Measurements from ENCODE around the gene PLA2G4E. TPM values are rescaled to one million over a fixed set of nuclear protein-coding genes. Genes with fewer than 3 reads are reported as not detected.

PLA2G4E gene, protein sequence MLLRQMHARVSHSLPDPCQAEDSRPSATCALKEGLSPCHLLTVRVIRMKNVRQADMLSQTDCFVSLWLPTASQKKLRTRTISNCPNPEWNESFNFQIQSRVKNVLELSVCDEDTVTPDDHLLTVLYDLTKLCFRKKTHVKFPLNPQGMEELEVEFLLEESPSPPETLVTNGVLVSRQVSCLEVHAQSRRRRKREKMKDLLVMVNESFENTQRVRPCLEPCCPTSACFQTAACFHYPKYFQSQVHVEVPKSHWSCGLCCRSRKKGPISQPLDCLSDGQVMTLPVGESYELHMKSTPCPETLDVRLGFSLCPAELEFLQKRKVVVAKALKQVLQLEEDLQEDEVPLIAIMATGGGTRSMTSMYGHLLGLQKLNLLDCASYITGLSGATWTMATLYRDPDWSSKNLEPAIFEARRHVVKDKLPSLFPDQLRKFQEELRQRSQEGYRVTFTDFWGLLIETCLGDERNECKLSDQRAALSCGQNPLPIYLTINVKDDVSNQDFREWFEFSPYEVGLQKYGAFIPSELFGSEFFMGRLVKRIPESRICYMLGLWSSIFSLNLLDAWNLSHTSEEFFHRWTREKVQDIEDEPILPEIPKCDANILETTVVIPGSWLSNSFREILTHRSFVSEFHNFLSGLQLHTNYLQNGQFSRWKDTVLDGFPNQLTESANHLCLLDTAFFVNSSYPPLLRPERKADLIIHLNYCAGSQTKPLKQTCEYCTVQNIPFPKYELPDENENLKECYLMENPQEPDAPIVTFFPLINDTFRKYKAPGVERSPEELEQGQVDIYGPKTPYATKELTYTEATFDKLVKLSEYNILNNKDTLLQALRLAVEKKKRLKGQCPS
- total RNA-seq, result 0.08 TPM
- long read RNA-seq, result 0 reads

GRCh38 chr15:42020713-42021273 is at the start of gene PLA2G4E:
Gene PLA2G4E, minus strand, starts transcription at chr15:42021042. Its CDS starts 12 bp downstream, at chr15:42021030.
- intact Hi-C loops (cut with DNase I), result no loop called here
- no peak for DNase-seq (ENCODE audit: low spot score)

DNA sequence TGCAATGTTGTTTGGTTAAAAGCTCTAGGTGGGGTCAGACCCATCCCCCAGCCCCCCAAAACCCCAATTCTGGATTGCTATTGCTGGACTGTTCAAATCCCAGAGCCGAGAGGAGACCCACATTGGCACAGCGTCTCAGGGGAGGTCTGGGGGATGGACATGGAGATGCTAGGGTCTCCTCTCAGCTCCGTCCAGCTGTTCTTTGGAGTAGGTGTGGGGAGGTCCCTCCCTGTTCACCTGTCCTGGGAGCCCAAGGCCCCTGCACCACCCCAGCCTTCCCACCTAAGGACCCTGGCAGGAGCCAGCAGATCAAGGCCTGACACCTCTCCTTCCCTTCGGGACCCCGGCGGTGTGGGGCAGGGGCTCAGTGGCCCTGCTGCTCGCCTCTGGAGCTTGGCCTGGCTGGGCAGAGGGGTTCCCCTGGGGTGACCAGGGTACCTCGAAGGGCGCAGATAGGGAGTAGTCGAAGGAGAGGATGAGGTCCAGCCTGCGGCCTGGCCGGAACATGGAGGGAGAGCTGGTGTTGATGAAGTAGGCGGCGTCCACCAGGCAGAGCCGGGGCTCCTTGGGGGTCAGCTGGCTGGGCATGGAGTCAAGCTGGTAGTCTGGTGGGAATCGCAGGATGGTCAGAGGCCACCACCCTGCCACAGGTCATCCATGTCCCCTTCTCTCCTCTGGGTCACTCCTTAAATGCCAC is 49.6 kb upstream of the PLA2G4E start:
- DNase-seq (ENCODE audit: low spot score), result peak; percentile 53
- intact Hi-C loops (cut with DNase I), result no loop called here

DNA sequence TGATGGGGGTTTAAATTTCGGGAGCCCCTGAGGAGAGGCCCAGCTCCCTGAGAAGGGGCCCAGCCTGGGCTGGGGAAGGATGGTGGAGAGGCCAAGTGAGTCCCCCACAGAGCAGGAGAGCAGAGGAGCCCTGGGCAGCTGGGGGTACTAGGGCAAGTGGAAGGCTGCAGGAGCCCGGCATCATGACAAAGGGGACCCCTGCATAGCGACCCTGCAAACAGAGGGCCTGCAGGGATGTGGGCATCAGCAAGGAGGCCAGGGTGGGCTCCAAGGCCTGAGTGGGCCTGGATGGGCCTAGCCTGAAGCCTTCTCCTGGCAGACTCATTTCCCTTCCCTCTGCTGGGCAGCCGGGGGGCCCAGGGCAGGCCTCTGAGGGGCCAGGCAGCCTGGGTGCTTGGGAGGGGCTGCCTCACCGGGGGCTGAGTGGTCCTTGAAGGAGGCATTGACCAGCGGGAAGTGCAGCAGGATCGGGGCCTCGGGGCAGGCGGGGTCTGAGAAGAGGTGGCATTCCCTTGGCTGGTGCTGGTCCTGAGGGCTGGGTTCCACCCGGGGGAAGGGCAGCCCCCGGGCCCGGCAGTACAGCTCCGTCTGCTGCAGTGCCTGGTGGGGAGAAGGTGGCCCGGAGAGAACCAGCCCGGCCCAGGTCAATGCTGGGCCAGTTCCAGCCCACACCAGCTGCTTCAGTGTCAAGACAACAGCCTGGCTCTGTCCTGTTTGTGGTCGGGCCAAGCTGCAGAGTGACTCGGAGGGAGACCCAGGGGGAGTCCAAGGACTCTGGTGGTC is 48.8 kb upstream of the PLA2G4E start:
- intact Hi-C loops (cut with DNase I), result loop anchor here (5.0 kb wide), 1 partner anchor 68 kb away; no protein-coding TSS in a partner anchor
- DNase-seq (ENCODE audit: low spot score), result peak; percentile 60

- intact Hi-C loops (cut with DNase I), result loop anchor here (5.0 kb wide), 1 partner anchor 68 kb away; no protein-coding TSS in a partner anchor
Observed at GRCh38 chr15:42069025-42069424, 48.2 kb upstream of the PLA2G4E start.

GRCh38 chr15:42068601-42069000 is 47.8 kb upstream of the PLA2G4E start:
- peak; percentile 77 for DNase-seq (ENCODE audit: low spot score)
- intact Hi-C loops (cut with DNase I), result loop anchor here (5.0 kb wide), 1 partner anchor 69 kb away; no protein-coding TSS in a partner anchor

More at GRCh38 chr15:42069025-42069424, 48.2 kb upstream of the PLA2G4E start:
- no peak for DNase-seq (ENCODE audit: low spot score)

DNA sequence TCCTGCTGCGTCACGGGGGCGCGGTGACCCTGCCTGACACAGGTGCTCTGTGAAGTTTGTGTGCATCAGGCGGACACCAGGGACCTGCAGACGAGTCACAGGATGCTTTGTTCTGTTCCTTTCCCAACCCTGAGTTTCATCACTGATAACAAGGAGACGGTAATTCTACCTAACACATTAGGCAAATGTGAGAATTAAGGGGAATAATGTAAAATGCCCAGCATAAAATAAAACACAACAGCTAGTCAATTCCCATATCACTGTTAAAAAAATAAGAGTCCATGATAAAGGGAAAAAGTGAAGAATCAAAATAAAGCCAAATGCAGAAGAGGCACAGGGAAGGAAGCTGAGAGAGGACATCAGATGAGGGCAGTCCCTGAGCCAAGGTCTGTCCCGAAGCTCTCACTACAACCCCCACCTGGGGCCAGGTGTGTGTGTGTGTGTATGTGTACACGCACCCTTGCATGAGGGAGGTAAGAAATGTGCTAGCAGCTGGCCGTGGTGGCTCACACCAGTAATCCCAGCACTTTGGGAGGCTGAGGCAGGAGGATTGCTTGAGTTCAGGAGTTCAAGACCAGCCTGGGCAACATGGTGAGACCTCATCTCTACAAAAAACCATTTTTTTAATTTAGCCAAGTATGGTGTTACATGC is 46.0 kb upstream of the PLA2G4E start:
- intact Hi-C loops (cut with DNase I), result loop anchor here (5.0 kb wide), 1 partner anchor 70 kb away; no protein-coding TSS in a partner anchor
- peak; percentile 33 for DNase-seq (ENCODE audit: low spot score)

DNA sequence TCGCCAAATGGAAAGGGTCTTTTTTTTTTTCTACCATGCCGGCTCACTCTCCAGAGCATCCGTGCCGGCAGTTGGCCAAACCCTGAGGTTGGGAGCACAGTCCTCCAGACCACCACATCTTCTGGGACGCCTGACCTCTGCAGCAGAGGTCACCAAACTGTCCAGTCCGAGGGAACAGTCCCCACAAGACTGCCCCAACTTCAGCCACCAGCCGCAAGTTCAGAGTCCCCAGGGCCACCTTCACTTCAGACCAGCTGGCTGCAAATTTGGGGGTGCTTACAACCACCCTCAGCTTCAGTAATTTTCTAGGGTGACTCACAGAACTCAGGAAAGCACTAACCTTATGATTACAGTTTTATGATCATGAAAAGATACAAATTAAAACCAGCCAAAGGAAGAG is 44.6 kb upstream of the PLA2G4E start:
- intact Hi-C loops (cut with DNase I), result loop anchor here (5.0 kb wide), 1 partner anchor 72 kb away; no protein-coding TSS in a partner anchor

GRCh38 chr15:42065033-42065432 is 44.2 kb upstream of the PLA2G4E start:
- intact Hi-C loops (cut with DNase I), result loop anchor here (5.0 kb wide), 1 partner anchor 72 kb away; no protein-coding TSS in a partner anchor
- DNase-seq (ENCODE audit: low spot score), result peak; percentile 56

More for the DNA sequence above, 44.6 kb upstream of the PLA2G4E start:
- peak; percentile 12 for DNase-seq (ENCODE audit: low spot score)

DNA sequence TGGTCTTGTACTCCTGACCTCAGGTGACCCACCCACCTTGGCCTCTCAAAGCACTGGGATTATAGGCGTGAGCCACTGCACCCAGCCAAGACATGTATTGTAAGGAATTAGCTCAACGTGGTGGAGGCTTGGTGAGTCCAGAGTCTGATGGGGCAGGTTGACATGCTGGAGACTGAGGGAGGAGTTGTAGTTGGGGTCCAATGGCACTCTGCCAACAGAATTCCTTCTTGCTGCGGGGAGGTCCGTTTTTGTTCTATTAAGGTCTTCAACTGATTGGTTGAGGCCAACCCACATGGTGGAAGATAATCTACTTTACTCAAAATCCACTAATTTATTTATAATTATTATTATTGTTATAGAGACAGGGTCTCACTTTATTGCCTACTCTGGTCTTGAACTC is 43.4 kb upstream of the PLA2G4E start:
- intact Hi-C loops (cut with DNase I), result no loop called here
- DNase-seq (ENCODE audit: low spot score), result peak; percentile 15

GRCh38 chr15:42063122-42063848 is 42.4 kb upstream of the PLA2G4E start:
- intact Hi-C loops (cut with DNase I), result no loop called here

DNA sequence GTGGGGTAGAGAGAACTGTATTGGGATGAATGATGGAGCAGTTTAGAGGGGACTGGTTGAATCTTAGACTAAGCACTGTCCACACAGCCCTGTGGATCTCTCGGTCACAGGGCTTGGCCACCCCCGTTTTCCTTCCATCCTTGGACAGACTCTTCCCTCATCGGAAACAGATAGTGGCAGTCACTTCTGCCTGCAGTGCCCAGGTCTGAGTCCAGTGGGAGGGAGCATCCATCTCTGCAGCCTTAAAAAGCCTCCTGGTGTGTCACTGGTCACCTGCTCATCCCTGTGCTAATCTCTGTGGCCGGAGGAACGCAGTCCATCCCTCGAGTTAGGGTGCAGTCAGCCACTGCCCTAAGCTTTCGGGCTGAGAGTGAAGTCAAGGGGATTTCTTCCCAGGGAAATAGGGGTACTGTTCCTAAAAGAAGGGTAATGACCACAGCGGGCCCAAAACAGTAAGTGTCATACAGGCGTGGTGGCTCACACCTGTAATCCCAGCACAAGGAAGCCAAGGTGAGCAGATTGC is 41.5 kb upstream of the PLA2G4E start:
- intact Hi-C loops (cut with DNase I), result no loop called here
- DNase-seq (ENCODE audit: low spot score), result peak; percentile 49

More at GRCh38 chr15:42063122-42063848, 42.4 kb upstream of the PLA2G4E start:
- DNase-seq (ENCODE audit: low spot score), result peak; percentile 68

DNA sequence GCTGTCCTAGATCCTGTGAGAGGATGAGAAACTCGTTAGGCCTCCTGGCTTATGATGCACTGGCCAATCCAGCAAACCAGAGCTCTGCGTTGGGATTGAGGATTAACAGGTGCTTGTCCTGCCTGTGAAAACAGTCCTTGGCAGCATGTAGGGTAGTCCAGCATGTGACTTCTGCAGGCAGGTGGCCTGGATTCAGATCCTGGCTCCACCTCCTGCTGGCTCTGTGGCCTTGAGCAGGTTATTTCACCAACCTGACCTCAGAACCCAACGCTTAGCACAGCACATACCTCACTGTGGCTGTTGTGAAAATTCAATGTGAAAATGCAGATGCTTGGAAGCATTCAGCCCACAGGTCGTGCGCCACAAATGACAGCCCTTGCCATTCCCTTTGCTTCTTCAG is 40.0 kb upstream of the PLA2G4E start:
- DNase-seq (ENCODE audit: low spot score), result peak; percentile 9
- intact Hi-C loops (cut with DNase I), result no loop called here

- DNase-seq (ENCODE audit: low spot score), result no peak
- intact Hi-C loops (cut with DNase I), result no loop called here
Observed at GRCh38 chr15:42060477-42060763, 39.6 kb upstream of the PLA2G4E start.

DNA sequence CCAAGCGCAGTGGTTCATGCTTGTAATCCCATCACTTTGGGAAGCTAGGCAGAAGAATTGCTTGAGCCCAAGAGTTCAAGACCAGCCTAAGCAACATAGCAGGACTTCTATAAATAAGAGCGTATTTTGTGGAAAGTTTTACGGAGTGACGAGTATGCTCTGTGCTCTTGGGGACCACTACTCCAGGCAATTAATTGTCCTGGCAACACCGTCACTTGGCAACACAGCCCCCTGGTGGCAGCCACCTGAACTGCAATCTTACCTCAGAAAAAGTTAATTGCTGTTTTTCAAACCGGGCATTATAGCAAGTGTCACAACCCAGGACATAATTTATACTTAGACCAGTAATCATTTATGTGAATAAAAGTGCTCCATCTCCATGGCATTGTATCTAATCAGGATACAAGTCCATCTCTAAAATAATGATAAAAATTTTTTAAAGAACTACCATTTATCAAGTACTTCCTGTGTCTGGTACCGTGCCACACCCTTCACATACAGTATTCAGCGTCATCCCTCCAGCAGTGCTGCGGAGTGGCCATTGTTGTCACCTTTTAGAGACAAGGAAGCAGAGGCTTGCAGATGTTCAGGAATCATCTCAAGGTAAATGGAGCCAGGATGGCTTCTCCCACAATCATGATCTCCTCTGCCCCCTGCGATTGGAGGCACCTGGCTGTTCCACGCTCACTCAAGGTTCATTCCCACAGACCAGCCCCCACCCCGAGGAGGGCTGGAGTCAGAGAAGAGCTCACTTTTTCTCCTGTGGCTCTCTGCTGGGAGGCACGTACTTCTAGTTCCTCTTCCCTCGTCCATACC is 39.0 kb upstream of the PLA2G4E start:
- intact Hi-C loops (cut with DNase I), result loop anchor here (5.0 to 10.0 kb wide), 2 partner anchors 165 to 233 kb away; partner anchors contain the start of genes JMJD7 and SPTBN5
- peak; percentile 79 for DNase-seq (ENCODE audit: low spot score)

DNA sequence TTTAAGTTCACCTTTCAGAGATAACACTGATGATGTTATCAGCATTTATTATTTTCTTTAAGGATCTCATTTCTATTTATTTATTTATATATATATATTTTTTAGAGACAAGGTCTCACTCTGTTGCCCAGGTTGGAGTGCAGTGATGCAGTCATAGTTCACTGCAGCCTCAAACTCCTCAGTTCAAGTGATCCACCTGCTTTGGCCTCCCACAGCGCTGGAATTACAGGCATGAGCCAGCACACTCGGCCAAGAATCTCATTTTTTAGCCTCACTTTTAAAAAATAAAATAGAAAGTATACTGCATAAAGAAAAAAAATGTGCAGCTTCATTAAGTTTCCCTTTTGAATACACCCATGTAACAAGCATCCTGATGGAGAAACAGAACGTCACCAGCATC is 37.9 kb upstream of the PLA2G4E start:
- intact Hi-C loops (cut with DNase I), result loop anchor here (5.0 to 10.0 kb wide), 2 partner anchors 164 to 231 kb away; partner anchors contain the start of genes JMJD7 and SPTBN5
- no peak for DNase-seq (ENCODE audit: low spot score)
